HG02973 (cell line): ENCODE measurements around the gene LNPEP.

Experiments used
- ATAC-seq: cut with Tn5 transposase; IDR thresholded peaks from one replicate; pipeline ENCODE4 v1.9.1; 2021; ENCODE audit warnings: moderate library complexity; ENCODE audit not compliant: unreplicated experiment

LNPEP gene

DNA sequence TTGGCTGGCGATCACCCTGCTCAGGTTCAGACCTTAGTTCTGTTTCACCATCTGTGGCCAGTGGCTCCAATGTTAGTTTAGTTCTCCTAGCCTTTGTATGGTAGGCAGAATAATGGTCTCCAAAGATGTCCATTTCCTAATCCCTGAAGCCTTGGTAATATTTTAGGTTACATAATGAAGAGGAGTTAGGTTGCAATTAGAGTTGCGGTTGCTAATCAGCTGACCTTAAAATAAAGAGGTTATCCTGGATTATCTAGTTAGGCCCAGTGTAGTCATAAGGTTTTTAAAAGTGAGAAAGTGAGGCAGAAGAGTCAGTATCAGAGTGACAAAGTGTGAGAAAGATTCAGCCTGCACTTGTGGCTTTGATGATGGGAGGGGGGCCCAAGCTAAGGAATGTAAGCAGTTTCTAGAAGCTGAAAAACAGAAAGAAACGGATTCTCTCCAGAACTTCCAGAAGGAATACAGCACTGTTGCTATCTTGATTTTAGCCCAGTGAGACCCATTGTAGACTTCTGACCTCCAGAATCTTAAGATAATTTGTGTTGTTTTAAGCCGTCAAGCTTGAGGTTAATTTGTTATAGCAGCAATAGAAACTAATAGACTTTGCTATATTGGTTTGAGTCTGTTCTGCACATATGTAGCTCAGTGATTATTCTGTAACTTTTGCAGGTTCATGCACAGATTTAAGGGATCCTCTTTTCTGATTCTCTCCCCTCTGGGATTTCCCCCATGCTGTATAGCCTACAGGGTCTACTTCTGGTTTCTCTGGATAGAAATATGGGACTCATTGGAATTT lies 21.6 kb downstream of the LNPEP start:
- peak; percentile 51 for ATAC-seq

- ATAC-seq: no peak
These were observed 23.1 kb downstream of the LNPEP start for GRCh38 chr5:96958977-96959376.

DNA sequence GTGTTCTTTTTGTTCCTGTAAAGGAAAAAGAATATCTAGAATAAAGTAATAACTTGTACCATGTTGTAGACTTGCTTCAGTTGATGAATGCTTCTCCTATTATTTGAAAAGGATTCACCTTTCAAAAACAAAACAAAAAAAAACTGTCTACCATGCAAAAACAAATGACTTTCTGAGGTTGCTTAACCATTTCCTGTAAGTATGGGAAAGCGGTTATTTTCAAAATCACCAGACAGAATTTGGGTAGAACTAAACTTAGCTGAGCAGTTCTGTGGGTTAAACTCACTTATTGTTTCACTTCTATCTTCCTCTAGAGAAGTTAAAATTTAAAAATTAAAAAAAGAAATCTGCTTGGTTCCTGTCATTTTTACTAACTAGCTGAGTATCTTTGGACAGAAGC lies 25.2 kb downstream of the LNPEP start:
- ATAC-seq: peak; percentile 52

- no peak for ATAC-seq
These were observed 26.7 kb downstream of the LNPEP start for GRCh38 chr5:96962540-96962991.

GRCh38 chr5:96963267-96963666 lies 27.4 kb downstream of the LNPEP start:
- peak; percentile 68 for ATAC-seq

DNA sequence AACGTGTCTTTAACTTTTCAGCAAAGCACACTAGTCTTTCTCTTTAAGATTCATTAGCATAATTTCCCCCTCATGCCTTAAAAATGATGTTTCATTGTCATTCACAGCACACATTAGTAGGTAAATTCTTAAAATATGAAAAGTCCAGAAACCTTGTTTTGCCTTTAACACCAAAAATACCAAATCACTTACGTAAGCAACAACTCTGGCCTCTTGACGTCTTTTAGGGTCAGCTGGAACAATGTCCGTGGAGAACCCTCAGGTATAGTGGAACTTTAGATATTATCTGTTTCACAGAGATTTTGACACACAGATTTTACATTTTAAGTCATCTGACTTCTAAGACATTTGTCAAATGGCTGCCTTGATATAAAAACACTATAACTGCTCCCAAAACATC lies 30.9 kb downstream of the LNPEP start:
- ATAC-seq: no peak

DNA sequence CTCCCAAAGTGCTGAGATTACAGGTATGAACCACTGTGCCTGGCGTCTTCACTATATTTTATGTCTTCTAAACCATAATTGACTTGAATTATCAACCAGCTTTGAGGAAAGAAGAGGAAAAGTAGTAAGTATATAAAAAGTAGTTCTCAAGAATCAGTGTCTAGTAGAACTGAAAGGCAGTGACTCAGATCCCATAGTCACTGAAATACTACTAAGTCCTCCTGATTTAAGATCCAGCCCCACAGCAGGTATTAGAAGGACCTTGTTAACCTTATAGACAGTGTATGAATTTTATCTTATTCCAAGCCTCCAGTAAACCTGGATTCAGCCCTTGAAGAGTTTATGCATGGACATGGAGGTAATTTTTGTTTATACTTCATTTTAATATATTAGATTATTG lies 31.5 kb downstream of the LNPEP start:
- no peak for ATAC-seq

DNA sequence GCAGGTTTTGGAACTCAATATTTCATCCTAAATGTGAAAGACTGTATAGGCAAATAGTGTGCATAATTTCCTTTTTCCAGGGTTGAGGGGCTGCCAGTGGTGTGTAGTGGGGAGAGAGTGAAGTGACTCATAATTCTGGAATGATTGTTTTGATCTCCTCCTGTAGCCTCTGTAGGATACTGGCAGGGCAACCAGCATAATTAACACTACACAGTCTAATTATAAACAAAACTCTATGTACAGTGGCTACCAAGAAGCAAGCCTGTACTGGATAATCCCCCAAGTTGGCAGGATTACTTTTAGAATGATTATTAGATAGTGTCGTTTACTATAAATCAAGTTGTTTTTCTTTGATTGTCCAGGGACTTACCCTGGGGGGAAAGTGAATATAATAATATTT lies 32.2 kb downstream of the LNPEP start:
- ATAC-seq: no peak

DNA sequence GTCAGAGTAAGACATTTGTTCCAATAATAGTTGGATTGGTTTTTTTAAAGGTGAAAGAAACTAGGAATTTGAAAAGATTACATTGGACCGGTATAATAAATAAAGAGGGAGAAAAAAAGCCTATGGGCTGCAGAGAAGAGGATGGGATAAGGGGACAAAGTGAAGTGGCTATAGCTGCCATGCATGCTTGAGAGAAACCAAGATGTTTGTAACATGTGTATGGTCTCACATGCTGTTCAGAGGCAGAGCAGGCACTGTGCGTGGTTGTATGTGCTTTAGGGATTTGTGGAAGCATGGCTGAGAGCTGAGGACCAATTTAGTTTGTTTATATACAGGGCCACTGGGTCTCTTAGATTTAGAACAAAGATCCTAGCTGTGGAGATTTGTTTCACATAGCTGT lies 32.7 kb downstream of the LNPEP start:
- ATAC-seq: no peak

DNA sequence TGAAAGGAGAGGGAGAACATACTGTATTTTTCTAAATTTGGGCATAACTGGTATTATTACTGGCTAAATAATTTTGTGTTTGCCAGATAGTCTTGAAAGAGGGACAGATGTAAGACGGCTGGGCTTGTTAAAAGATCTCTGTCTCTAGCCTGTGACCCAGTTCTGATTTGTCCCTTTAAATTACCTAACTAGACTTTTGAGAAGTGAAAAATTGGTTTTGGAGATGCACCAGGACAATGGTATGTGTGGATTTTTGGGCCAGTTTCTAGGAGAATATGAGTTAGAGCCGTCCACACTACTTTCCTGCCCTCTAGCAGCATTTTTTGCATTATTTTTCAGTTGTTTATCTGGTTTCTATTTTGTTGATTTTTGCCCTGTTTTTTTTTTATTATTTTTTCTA lies 33.5 kb downstream of the LNPEP start:
- ATAC-seq: no peak

GRCh38 chr5:96972599-96973334 lies 36.9 kb downstream of the LNPEP start:
- ATAC-seq: no peak

GRCh38 chr5:96973532-96974401 lies 37.9 kb downstream of the LNPEP start:
- ATAC-seq: no peak

- no peak for ATAC-seq
These were observed 39.8 kb downstream of the LNPEP start for GRCh38 chr5:96975656-96976055.

DNA sequence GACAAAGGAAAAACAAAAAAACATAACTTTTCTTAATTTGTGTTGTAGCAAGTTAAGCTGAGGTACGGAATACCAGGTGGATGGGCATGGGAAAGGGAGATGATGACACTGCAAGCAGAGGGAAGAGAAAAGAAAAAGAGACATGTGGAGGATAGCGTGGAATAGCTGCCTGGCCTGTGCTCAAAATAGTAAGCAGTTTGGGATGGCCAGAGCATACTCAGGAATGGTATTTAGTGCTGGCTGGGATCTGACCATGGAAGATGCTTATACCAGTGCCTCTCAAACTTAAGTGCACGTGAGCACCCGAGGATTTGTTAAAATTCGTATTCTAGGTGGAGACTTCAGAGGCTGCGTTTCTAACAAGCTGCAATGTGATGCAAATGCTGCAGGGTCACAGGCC lies 41.3 kb downstream of the LNPEP start:
- no peak for ATAC-seq

DNA sequence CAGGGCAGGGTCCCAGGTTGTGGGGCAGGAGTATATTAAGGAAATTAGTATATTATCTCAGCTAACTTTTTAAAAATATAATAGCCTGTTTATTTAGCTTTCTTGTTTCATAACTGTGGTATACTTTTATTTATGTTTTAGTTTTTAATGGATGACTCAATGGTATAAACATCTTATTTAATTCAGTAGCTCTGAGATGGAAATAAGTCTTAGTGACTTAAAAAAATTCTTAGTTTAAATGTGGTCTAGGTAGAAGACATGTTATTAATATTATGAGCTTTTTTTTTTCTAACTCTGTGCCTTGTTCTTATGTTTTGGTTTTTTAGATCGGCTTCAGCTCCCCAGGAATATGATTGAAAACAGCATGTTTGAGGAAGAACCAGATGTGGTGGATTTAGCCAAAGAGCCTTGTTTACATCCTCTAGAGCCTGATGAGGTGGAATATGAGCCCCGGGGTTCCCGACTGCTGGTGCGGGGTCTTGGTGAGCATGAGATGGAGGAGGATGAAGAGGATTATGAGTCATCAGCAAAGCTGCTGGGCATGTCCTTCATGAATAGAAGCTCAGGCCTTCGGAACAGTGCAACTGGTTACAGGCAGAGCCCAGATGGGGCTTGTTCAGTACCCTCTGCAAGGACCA lies 43.1 kb downstream of the LNPEP start:
- no peak for ATAC-seq

GRCh38 chr5:96984506-96985192 lies 48.8 kb downstream of the LNPEP start:
- no peak for ATAC-seq

DNA sequence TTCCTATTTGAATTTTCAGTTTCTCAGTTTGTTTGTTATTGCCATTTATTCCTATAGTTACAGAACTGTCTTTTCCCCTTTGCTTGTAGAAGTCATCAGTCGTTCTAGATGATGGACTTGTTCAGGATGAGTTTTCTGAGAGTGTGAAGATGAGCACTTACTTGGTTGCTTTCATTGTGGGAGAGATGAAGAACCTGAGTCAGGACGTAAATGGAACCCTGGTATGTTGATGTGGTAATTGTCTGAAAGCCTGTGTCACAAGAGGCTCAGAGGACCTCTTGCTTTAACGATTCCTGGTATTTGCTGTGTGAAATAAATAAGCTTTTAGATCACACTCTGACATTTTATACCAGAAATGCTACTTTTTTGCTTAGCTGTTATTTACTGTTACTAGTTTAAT lies 50.6 kb downstream of the LNPEP start:
- no peak for ATAC-seq

DNA sequence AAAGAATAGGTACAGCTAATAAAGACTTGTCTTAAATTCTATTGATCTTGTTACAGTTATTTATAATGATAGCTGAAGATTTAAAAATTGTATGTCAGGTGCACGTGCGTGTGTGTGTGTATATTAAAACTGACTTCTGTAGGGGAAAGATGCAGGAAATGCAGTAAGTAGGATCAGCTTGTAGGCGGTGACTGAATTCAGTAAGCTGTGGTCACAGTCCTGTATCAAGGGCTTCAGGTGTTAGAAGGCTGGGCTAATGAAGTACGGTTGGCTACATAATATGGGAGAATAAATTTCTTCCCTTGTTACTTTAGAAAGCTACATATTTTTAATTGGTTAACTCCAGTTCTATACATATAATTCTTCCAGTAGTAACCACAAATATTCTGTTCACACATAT lies 54.2 kb downstream of the LNPEP start:
- ATAC-seq: no peak

DNA sequence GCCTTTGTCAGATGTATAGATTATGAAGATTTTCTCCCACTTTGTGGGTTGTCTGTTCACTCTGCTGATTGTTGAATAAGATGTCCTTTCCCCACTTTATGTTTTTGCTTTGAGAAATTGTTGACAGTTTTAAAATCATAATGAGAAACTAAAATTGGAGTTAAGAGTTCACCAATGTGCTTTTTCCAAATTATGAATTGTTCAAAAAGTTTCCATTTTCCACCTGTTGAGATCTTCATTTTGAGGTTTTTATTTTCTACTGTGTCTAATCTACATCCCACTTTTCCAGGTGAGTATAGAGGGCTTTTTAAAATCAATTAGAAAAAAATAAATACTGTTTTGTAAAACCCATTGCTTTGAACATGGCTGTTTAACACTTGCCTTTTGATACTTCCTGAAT lies 55.8 kb downstream of the LNPEP start:
- no peak for ATAC-seq

DNA sequence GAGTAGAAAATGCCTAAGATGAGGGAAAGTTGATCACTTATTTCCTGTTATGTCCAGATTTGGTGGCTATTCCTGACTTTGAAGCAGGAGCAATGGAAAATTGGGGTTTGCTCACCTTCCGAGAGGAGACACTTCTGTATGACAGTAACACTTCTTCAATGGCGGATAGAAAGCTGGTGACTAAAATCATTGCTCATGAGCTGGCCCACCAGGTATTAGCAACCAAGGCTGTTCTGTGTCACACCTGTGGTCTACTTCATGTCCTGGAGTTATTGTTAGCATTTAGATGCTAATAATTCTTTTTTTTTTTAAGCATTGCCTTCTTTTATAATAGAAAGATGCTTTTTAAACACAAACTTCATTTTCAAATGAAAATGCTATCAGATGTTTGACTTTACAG lies 57.9 kb downstream of the LNPEP start:
- ATAC-seq: no peak
